Neural progenitor cell (in vitro differentiated cells): ENCODE measurements around the gene WEE1. TPM values are rescaled to one million over a fixed set of nuclear protein-coding genes. Genes with fewer than 3 reads are reported as not detected.

ENCODE experiments used
- DNase-seq: peaks from one replicate; pipeline ENCODE4 v3.0.0-alpha.2; 2016; ENCODE audit warnings: low spot score
- H2AFZ ChIP-seq: fragments of 200-600 bp; sonication (generic); replicated peaks from 2 replicates; pipeline ENCODE4 v1.6.1; 2016; ENCODE audit warnings: antibody characterized with exemption
- H3F3A ChIP-seq: fragments of 200-600 bp; sonication (generic); 2 replicates; pipeline ENCODE4 v1.6.1; 2016; ENCODE audit warnings: antibody characterized with exemption, low read depth
- H3K27ac ChIP-seq: fragments of 200-600 bp; sonication (generic); 2 replicates; pipeline ENCODE4 v1.5.1; 2016; ENCODE audit warnings: mild to moderate bottlenecking
- H3K27me3 ChIP-seq: fragments of 200-600 bp; sonication (generic); 2 replicates; pipeline ENCODE4 v1.6.1; 2016; ENCODE audit warnings: mild to moderate bottlenecking, moderate library complexity
- H3K36me3 ChIP-seq: fragments of 200-600 bp; sonication (generic); 2 replicates; pipeline ENCODE4 v1.5.1; 2016
- H3K4me1 ChIP-seq: fragments of 200-600 bp; sonication (generic); 2 replicates; pipeline ENCODE4 v1.6.1; 2016; ENCODE audit warnings: mixed run types
- H3K4me2 ChIP-seq: fragments of 200-600 bp; sonication (generic); 2 replicates; pipeline ENCODE4 v1.6.1; 2016
- H3K4me3 ChIP-seq: fragments of 200-600 bp; sonication (generic); 2 replicates; pipeline ENCODE4 v1.5.1; 2016
- H3K79me2 ChIP-seq: fragments of 200-600 bp; sonication (generic); 2 replicates; pipeline ENCODE4 v1.6.1; 2016; ENCODE audit warnings: low read depth
- H3K9ac ChIP-seq: fragments of 200-600 bp; sonication (generic); 2 replicates; pipeline ENCODE4 v1.6.1; 2016
- H3K9me3 ChIP-seq: fragments of 200-600 bp; sonication (generic); 2 replicates; pipeline ENCODE4 v1.5.1; 2016; ENCODE audit warnings: low read depth
- H4K20me1 ChIP-seq: fragments of 200-600 bp; sonication (generic); 2 replicates; pipeline ENCODE4 v1.6.1; 2016; ENCODE audit warnings: low read depth
- H3K27ac Mint-ChIP-seq: 3 replicates; pipeline ENCODE4 v1.8.0; 2021; ENCODE audit warnings: mixed read lengths
- H3K27me3 Mint-ChIP-seq: 2 replicates; pipeline ENCODE4 v1.8.0; 2022; ENCODE audit warnings: low read depth, mild to moderate bottlenecking, inconsistent platforms, moderate library complexity, mixed read lengths; ENCODE audit not compliant: insufficient read depth
- H3K36me3 Mint-ChIP-seq: 3 replicates; pipeline ENCODE4 v1.8.0; 2021; ENCODE audit warnings: mixed read lengths
- H3K4me1 Mint-ChIP-seq: 3 replicates; pipeline ENCODE4 v1.8.0; 2021; ENCODE audit warnings: mixed read lengths
- H3K4me3 Mint-ChIP-seq: 3 replicates; pipeline ENCODE4 v1.8.0; 2021; ENCODE audit warnings: mild to moderate bottlenecking, moderate library complexity, mixed read lengths
- H3K9me3 Mint-ChIP-seq: 3 replicates; pipeline ENCODE4 v1.8.0; 2020; ENCODE audit warnings: mixed read lengths
- EZH2 ChIP-seq: fragments of 200-600 bp; sonication (generic); IDR thresholded peaks from 2 replicates; pipeline ENCODE4 v1.6.1; 2017; ENCODE audit warnings: antibody characterized with exemption, mild to moderate bottlenecking, moderate library complexity
- EZH2phosphoT487 ChIP-seq: fragments of 200-600 bp; sonication (generic); IDR thresholded peaks from 2 replicates; pipeline ENCODE4 v1.6.1; 2017; ENCODE audit warnings: antibody characterized with exemption
- total RNA-seq: library from RNA; depleted of rRNA; stranded (reverse); fragments of >200 nt; gene quantifications from 2 replicates; pipeline ENCODE4 v1.2.3, GENCODE V29; 2015; ENCODE audit warnings: low replicate concordance
- TF ChIP-seq, protein P1 (sequence below): fragments of 200-600 bp; sonication (generic); IDR thresholded peaks from 2 replicates; pipeline ENCODE4 v1.5.1; 2017; ENCODE audit warnings: antibody characterized with exemption, mild to moderate bottlenecking

Gene WEE1
- total RNA-seq, 1 donor from 2014 or later = 156 TPM

DNA sequence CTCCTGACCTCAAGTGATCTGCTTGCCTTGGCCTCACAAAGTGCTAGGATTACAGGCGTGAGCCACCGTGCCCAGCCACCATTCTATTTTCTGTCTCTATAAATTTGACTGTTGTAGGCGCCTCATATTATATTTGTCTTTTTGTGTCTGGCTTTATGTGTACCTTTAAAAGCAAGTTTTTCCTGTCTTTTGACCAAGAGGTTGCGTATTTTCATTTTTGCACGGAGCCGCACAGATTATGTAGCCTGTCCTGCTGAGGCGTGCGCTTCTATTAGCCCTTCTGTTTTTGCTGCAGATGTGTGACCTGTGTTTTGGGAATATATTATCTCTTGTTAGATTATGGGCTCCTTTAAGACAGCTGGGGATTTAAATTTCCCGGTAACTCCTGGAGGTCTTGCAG is 40.4 kb upstream of the WEE1 start:
- H3K27me3 Mint-ChIP-seq = no peaks in the 10 kb centered on the region
- no peak for TF ChIP-seq EZH2phosphoT487
- TF ChIP-seq, protein P1, sequence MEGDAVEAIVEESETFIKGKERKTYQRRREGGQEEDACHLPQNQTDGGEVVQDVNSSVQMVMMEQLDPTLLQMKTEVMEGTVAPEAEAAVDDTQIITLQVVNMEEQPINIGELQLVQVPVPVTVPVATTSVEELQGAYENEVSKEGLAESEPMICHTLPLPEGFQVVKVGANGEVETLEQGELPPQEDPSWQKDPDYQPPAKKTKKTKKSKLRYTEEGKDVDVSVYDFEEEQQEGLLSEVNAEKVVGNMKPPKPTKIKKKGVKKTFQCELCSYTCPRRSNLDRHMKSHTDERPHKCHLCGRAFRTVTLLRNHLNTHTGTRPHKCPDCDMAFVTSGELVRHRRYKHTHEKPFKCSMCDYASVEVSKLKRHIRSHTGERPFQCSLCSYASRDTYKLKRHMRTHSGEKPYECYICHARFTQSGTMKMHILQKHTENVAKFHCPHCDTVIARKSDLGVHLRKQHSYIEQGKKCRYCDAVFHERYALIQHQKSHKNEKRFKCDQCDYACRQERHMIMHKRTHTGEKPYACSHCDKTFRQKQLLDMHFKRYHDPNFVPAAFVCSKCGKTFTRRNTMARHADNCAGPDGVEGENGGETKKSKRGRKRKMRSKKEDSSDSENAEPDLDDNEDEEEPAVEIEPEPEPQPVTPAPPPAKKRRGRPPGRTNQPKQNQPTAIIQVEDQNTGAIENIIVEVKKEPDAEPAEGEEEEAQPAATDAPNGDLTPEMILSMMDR = no peak
- TF ChIP-seq EZH2 = no peak
- no peak overlapping the region for H2AFZ ChIP-seq

DNA sequence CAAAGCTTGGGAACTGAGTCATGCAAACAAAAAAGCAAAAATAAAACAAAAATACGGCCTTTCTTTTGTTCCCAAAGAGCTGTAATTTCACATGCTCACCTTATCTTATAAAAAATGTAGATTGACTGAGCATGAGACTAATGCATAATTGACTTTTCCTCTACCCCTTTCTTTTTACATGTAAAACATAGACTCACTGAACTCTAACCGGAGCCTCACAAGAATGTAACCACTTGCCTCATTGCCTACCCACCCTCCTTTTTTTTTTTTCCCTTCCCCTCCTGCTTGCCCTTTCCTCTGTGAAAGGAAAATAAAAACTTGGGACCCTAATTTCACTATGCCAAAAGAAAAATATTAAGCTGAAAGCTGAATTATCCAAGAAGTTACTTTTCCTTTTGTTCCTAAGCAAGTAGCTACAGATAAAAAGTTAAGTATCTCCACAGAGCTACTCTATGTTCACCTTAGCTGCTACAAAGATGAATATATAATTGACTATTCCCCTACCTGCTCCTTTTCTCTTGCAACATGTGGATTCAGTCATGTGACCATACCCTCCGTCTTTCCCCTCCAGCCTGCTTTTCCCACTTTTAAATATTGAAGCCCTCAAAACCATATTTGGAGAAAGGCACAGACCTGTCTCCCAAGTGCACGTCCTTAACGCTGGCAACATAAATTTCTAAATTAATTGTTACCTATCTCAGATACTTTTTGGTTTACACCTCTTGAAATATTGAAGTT is 39.6 kb upstream of the WEE1 start:
- Histone ChIP-seq H3F3A (peaks cover 23% of the 10 kb centered on the region), H2AFZ (peak overlapping the region; percentile 59), H3K4me2 (no peak overlapping the region), H3K27ac (no peak overlapping the region), H3K4me3 (no peak overlapping the region), H3K9me3 (no peaks in the 10 kb centered on the region), H4K20me1 (no peaks in the 10 kb centered on the region), H3K4me1 (peaks cover 21% of the 10 kb centered on the region), H3K36me3 (no peaks in the 10 kb centered on the region), H3K79me2 (no peaks in the 10 kb centered on the region), H3K27me3 (no peaks in the 10 kb centered on the region), H3K9ac (no peak overlapping the region)
- Mint-ChIP-seq H3K27me3 (no peaks in the 10 kb centered on the region), H3K36me3 (no peaks in the 10 kb centered on the region), H3K27ac (peak overlapping the region; percentile 43), H3K4me1 (peaks cover 35% of the 10 kb centered on the region), H3K9me3 (no peaks in the 10 kb centered on the region), H3K4me3 (no peak overlapping the region)
- no peak for TF ChIP-seq EZH2
- TF ChIP-seq, protein P1 = no peak
- TF ChIP-seq EZH2phosphoT487 = no peak
- DNase-seq = no peak

More for the DNA sequence above, 40.4 kb upstream of the WEE1 start:
- H3K9me3 ChIP-seq = no peaks in the 10 kb centered on the region
- no peak overlapping the region for H3K4me2 ChIP-seq
- no peak for DNase-seq
- H4K20me1 ChIP-seq = no peaks in the 10 kb centered on the region
- Mint-ChIP-seq H3K9me3 (no peaks in the 10 kb centered on the region), H3K27ac (no peak overlapping the region), H3K36me3 (no peaks in the 10 kb centered on the region), H3K4me3 (no peak overlapping the region), H3K4me1 (peaks cover 39% of the 10 kb centered on the region)
- peaks cover 31% of the 10 kb centered on the region for H3F3A ChIP-seq
- no peak overlapping the region for H3K9ac ChIP-seq
- H3K4me1 ChIP-seq = peaks cover 22% of the 10 kb centered on the region
- no peaks in the 10 kb centered on the region for H3K27me3 ChIP-seq
- H3K27ac ChIP-seq = no peak overlapping the region
- no peak overlapping the region for H3K4me3 ChIP-seq
- no peaks in the 10 kb centered on the region for H3K79me2 ChIP-seq
- no peaks in the 10 kb centered on the region for H3K36me3 ChIP-seq

DNA sequence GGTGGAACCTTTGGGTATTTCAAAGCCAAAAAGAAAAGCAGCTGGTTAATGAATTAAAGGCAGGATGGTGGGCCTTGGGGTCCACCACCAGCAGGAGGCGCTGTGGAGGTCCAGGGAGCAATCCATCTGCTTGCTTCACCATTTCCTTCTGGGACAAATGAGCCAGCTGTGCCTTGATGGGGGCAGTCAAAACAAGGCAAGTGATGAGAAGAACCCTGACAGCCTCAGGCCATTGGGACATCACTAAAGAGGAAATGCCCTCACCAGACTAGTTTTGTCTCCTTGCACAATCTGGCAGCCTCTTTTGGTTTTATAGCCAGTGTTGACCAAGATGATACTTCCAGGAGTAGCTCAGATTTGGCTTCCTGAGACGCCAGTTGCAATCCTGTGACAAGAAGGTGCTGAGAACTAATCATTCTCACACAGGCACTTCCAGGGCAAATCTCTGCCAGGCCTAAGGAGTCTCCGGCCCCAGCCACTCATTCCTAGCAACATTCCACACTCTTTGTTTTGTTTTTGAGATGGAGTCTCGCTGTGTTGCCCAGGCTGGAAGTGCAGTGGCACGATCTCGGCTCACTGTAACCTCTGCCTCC is 38.2 kb upstream of the WEE1 start:
- Histone ChIP-seq H3K9ac (no peak overlapping the region), H3K79me2 (no peaks in the 10 kb centered on the region), H3K9me3 (no peaks in the 10 kb centered on the region), H3K4me2 (no peak overlapping the region), H3K27ac (no peak overlapping the region), H3K27me3 (no peaks in the 10 kb centered on the region), H3F3A (peaks cover 9% of the 10 kb centered on the region), H2AFZ (no peak overlapping the region), H3K4me3 (no peak overlapping the region), H3K36me3 (no peaks in the 10 kb centered on the region), H4K20me1 (no peaks in the 10 kb centered on the region), H3K4me1 (peaks cover 7% of the 10 kb centered on the region)
- peaks cover 23% of the 10 kb centered on the region for H3K4me1 Mint-ChIP-seq
- DNase-seq = peak; percentile 78
- no peaks in the 10 kb centered on the region for H3K9me3 Mint-ChIP-seq
- H3K27ac Mint-ChIP-seq = no peak overlapping the region
- H3K27me3 Mint-ChIP-seq = no peaks in the 10 kb centered on the region
- no peak for TF ChIP-seq EZH2phosphoT487
- TF ChIP-seq EZH2 = no peak
- TF ChIP-seq, protein P1 = peak; percentile 95
- H3K36me3 Mint-ChIP-seq = no peaks in the 10 kb centered on the region
- H3K4me3 Mint-ChIP-seq = no peak overlapping the region
